ENCODE results near the gene KDM3A. TPM values are rescaled to one million over a fixed set of nuclear protein-coding genes. Genes with fewer than 3 reads are reported as not detected.

KDM3A gene
- total RNA-seq, 1 donor from 2014 or later = 68.1 TPM

DNA sequence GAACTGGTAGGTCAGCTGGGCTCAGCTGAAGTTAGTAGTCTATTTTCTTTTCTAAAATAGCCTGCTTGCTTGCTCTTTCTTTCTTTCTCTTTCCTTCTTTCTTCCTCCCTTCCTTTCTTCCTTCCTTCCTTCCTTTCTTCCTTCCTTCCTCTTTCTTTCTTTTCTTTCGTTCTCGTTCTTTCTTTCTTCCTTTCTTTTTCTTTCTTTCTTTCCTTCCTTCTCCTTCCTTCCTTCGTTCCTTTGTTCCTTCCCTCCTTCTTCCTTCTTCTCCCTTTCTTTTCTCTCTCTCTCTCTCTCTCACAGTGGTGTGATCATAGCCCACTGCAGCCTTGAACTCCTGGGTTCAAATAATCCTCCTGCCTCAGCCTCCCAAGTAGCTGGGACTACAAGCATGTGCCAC is 29.2 kb upstream of the KDM3A start:
- no peaks in the 10 kb centered on the region for H3K36me3 Mint-ChIP-seq
- H3K4me3 Mint-ChIP-seq = no peak overlapping the region
- no peaks in the 10 kb centered on the region for H3K27me3 Mint-ChIP-seq
- DNase-seq (ENCODE audit: extremely low spot score, unreplicated experiment) = no peak
- no peak overlapping the region for H3K27ac Mint-ChIP-seq
- TF ChIP-seq, protein P1, sequence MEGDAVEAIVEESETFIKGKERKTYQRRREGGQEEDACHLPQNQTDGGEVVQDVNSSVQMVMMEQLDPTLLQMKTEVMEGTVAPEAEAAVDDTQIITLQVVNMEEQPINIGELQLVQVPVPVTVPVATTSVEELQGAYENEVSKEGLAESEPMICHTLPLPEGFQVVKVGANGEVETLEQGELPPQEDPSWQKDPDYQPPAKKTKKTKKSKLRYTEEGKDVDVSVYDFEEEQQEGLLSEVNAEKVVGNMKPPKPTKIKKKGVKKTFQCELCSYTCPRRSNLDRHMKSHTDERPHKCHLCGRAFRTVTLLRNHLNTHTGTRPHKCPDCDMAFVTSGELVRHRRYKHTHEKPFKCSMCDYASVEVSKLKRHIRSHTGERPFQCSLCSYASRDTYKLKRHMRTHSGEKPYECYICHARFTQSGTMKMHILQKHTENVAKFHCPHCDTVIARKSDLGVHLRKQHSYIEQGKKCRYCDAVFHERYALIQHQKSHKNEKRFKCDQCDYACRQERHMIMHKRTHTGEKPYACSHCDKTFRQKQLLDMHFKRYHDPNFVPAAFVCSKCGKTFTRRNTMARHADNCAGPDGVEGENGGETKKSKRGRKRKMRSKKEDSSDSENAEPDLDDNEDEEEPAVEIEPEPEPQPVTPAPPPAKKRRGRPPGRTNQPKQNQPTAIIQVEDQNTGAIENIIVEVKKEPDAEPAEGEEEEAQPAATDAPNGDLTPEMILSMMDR (conservative IDR thresholded peaks at IDR 0.05) = no peak
- H3K9me3 Mint-ChIP-seq = no peaks in the 10 kb centered on the region
- H3K4me1 Mint-ChIP-seq (ENCODE audit: unreplicated experiment) = peaks cover 13% of the 10 kb centered on the region

DNA sequence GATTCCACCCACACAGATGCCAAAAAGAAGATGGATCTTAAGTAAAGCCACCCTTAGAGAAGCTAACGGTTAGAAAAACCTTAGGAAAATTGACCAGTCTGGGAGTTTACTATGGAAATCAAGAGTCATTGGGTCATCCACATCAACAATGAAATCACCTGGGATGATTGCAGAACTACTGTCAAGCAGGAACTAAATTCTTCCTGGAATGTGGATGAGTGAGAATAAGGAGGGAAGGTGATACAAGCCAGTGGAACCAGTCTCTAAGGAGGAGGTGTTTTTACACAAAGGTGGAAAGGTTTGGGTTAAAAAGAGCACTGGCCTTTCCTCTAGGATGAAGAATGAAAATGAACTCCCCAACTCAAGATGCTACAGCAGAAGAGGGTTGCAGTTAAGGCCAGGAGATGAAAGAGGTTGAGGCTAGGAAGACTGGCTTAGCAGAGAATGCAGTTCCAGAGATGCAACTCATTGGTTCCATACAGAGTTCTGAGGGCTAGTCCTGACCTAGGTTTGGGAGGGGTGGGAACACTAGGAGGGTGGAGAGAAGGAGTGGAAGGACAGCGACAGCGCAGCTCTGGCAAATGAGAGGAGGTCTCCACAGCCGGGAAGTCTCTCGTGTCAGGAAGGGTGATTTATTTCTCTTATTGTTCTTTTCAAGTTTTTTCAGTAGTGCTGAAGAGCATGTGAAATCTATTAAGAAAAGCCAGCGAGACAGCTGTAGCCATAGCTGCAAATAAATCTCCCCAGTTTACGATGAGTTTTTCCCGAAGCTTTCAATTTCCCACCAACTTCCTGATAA is 27.7 kb upstream of the KDM3A start:
- H3K27ac Mint-ChIP-seq = peak overlapping the region; percentile 3
- peak overlapping the region; percentile 65 for H3K4me3 Mint-ChIP-seq
- TF ChIP-seq, protein P1 (conservative IDR thresholded peaks at IDR 0.05) = no peak
- H3K36me3 Mint-ChIP-seq = no peaks in the 10 kb centered on the region
- H3K9me3 Mint-ChIP-seq = no peaks in the 10 kb centered on the region
- peaks cover 2% of the 10 kb centered on the region for H3K27me3 Mint-ChIP-seq
- DNase-seq (ENCODE audit: extremely low spot score, unreplicated experiment) = no peak
- H3K4me1 Mint-ChIP-seq (ENCODE audit: unreplicated experiment) = peaks cover 13% of the 10 kb centered on the region

DNA sequence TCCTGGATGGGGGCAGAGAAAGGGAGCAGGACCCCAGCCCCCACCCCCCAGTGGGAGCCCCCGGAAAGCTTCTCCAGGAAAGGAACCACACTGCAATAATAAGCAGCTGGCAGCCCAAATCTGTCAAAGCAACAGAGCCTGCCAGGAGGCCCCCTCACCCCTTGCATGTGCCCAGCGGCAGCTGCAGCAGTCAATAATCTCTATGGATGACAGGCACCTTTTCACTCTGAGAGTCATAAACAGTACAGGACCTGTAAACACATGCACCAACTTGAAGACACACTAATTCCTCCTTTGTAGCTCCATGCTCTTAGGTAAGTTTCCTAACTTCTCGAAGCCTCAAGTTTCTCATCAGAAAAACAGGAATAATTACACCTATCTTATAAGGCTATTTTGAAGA is 26.2 kb upstream of the KDM3A start:
- no peak for DNase-seq (ENCODE audit: extremely low spot score, unreplicated experiment)
- Mint-ChIP-seq H3K4me3 (no peak overlapping the region), H3K27ac (no peak overlapping the region), H3K9me3 (no peaks in the 10 kb centered on the region), H3K27me3 (peaks cover 6% of the 10 kb centered on the region), H3K4me1 (ENCODE audit: unreplicated experiment) (peaks cover 13% of the 10 kb centered on the region), H3K36me3 (no peaks in the 10 kb centered on the region)
- TF ChIP-seq, protein P1 (conservative IDR thresholded peaks at IDR 0.05) = no peak

DNA sequence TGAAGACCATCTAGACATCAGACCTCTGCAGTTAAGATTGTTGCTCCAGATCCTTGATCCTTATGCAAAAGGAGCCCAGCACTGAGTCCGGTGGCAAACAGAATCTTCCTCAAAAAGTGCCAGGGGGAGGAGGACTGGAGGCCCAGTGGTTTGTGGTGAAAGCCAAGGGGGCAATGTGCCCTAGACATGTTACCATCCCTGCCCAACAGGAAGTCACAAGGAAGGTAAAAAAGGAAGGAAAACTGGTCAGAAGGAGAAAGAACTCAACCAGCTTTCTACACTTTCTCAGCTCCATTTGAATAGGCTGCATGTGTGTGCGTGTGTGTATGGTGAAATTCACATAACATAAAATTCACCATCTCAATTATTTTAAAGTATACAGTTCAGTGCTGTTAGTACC is 25.0 kb upstream of the KDM3A start:
- TF ChIP-seq, protein P1 (conservative IDR thresholded peaks at IDR 0.05) = no peak
- H3K27ac Mint-ChIP-seq = no peak overlapping the region
- H3K9me3 Mint-ChIP-seq = no peaks in the 10 kb centered on the region
- peaks cover 16% of the 10 kb centered on the region for H3K27me3 Mint-ChIP-seq
- H3K4me1 Mint-ChIP-seq (ENCODE audit: unreplicated experiment) = peaks cover 13% of the 10 kb centered on the region
- H3K4me3 Mint-ChIP-seq = no peak overlapping the region
- no peaks in the 10 kb centered on the region for H3K36me3 Mint-ChIP-seq
- DNase-seq (ENCODE audit: extremely low spot score, unreplicated experiment) = no peak

DNA sequence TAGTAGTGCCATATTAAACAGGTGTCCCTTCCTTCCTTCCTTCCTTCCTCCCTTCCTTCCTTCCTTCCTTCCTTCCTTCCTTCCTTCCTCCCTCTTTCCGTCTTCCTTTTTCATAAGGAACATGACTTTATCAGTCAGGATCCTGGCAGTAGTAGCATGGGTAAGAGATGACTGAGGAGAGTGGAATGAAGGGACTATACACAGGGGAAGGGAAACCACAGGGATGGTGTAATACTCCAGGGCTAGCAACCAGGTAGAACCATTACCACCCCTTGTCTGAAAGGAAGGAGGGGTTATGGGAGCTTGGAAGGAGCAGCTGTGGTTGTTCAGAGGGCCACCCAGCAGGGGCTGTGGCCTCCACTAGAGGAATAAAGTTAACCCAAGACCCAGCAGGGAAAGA is 23.2 kb upstream of the KDM3A start:
- no peak for DNase-seq (ENCODE audit: extremely low spot score, unreplicated experiment)
- Mint-ChIP-seq H3K9me3 (no peaks in the 10 kb centered on the region), H3K4me3 (no peak overlapping the region), H3K4me1 (ENCODE audit: unreplicated experiment) (peaks cover 13% of the 10 kb centered on the region), H3K27ac (no peak overlapping the region), H3K27me3 (peaks cover 20% of the 10 kb centered on the region), H3K36me3 (no peaks in the 10 kb centered on the region)
- TF ChIP-seq, protein P1 (conservative IDR thresholded peaks at IDR 0.05) = no peak

Measured in type B pancreatic cell (in vitro differentiated cells).